H1 (cell line): ENCODE results near the gene TYK2. TPM values are rescaled to one million over a fixed set of nuclear protein-coding genes. Genes with fewer than 3 reads are reported as not detected.

Source experiments
- CTCF ChIA-PET: fragments of 300-600 bp; sonication (Branson Sonifier 250); formaldehyde crosslinking; loops from one replicate; lab custom pipeline; 2021; ENCODE audit not compliant: partially characterized antibody; lab: Charles Lee
- POLR2A ChIA-PET: fragments of 300-600 bp; sonication (Branson Sonifier 250); formaldehyde crosslinking; loops from one replicate; lab custom pipeline; 2021; ENCODE audit warnings: inconsistent platforms; ENCODE audit not compliant: partially characterized antibody; lab: Charles Lee
- DNase-seq, 2 experiments: peaks; one replicate each; pipeline versions ENCODE4 v3.0.0 to v3.0.0-alpha.2; 2010 to 2022; ENCODE audit warnings: low spot score in 2 of 2, low read depth in 1 of 2, mixed read lengths in 1 of 2
- FAIRE-seq: peaks from 2 replicates; lab custom pipeline; 2011; peaks lifted over from hg19 to GRCh38; lab: Jason Lieb, UNC
- H2AFZ ChIP-seq: 2 replicates; pipeline ENCODE4 v1.8.1; 2012; ENCODE audit warnings: low read length, inconsistent platforms
- H2AK5ac ChIP-seq: 2 replicates; pipeline ENCODE4 v1.6.1; 2013; ENCODE audit warnings: low read depth, low read length
- H2BK120ac ChIP-seq: replicated peaks from 2 replicates; pipeline ENCODE3; 2013; ENCODE audit warnings: low read depth, low read length, inconsistent platforms
- H2BK12ac ChIP-seq: 2 replicates; pipeline ENCODE4 v1.6.1; 2013; ENCODE audit warnings: low read depth, low read length
- H2BK15ac ChIP-seq: 2 replicates; pipeline ENCODE4 v1.6.1; 2013; ENCODE audit warnings: low read length
- H2BK20ac ChIP-seq: 2 replicates; pipeline ENCODE4 v1.6.1; 2013; ENCODE audit warnings: low read length
- H2BK5ac ChIP-seq: 2 replicates; pipeline ENCODE4 v1.6.1; 2013; ENCODE audit warnings: low read depth, low read length
- H3K14ac ChIP-seq: 2 replicates; pipeline ENCODE4 v1.6.1; 2013; ENCODE audit warnings: inconsistent platforms; ENCODE audit not compliant: insufficient read length
- H3K18ac ChIP-seq: 2 replicates; pipeline ENCODE4 v1.6.1; 2013; ENCODE audit warnings: low read length; ENCODE audit errors: extremely low read depth
- H3K23ac ChIP-seq: 2 replicates; pipeline ENCODE4 v1.6.1; 2013; ENCODE audit warnings: inconsistent platforms; ENCODE audit not compliant: insufficient read length
- H3K23me2 ChIP-seq: 2 replicates; pipeline ENCODE4 v1.6.1; 2013; ENCODE audit warnings: low read depth, low read length
- H3K27ac ChIP-seq: 2 replicates; pipeline ENCODE4 v1.6.1; 2011; ENCODE audit warnings: low read depth, low read length, inconsistent platforms
- H3K27me3 ChIP-seq, 4 experiments: replicated peaks in 1 of 4; 1 replicate in 1 of 4; 2 replicates in 3 of 4; pipeline versions ENCODE4 v1.6.1 to v1.8.1; 2011 to 2013; ENCODE audit warnings: low read length in 3 of 4, mild to moderate bottlenecking in 3 of 4, inconsistent platforms in 2 of 4, mixed read lengths in 2 of 4, moderate library complexity in 1 of 4; ENCODE audit not compliant: control insufficient read depth in 3 of 4, insufficient read depth in 3 of 4; ENCODE audit errors: extremely low read depth in 1 of 4
- H3K36me3 ChIP-seq, 4 experiments: 2 replicates each; pipeline versions ENCODE4 v1.6.1 to v1.8.1; 2011 to 2013; ENCODE audit warnings: mild to moderate bottlenecking in 4 of 4, low read length in 3 of 4, moderate library complexity in 2 of 4, control low read depth in 1 of 4, inconsistent platforms in 1 of 4; ENCODE audit not compliant: insufficient read depth in 4 of 4, control insufficient read depth in 2 of 4
- H3K4ac ChIP-seq: replicated peaks from 2 replicates; pipeline ENCODE3; 2013; ENCODE audit warnings: low read length, low read depth, mixed read lengths, inconsistent platforms; ENCODE audit not compliant: insufficient read length
- H3K4me1 ChIP-seq, 4 experiments: replicated peaks in 1 of 4; 1 replicate in 1 of 4; 2 replicates in 3 of 4; pipeline versions ENCODE4 v1.6.1 to v1.8.1; 2011 to 2013; ENCODE audit warnings: low read length in 3 of 4, inconsistent platforms in 2 of 4, mixed read lengths in 1 of 4; ENCODE audit not compliant: insufficient read depth in 4 of 4, control insufficient read depth in 3 of 4
- H3K4me2 ChIP-seq, 2 experiments: 2 replicates each; pipeline versions ENCODE4 v1.6.1 to v1.8.1; 2011 to 2013; ENCODE audit warnings: low read depth in 2 of 2, low read length in 2 of 2, control low read depth in 1 of 2, inconsistent platforms in 1 of 2, mild to moderate bottlenecking in 1 of 2; ENCODE audit not compliant: insufficient read depth in 1 of 2
- H3K4me3 ChIP-seq, 4 experiments: fragments of 200-600, 300-600 bp in 1 of 4; sonication (generic), shearing (Covaris generic), sonication (Bioruptor Twin) in 1 of 4; 2 replicates each; pipeline versions ENCODE4 v1.5.1 to v1.8.1; 2011 to 2016; ENCODE audit warnings: low read length in 4 of 4, low read depth in 3 of 4, control low read depth in 2 of 4, inconsistent platforms in 2 of 4, mild to moderate bottlenecking in 2 of 4, mixed read lengths in 1 of 4, moderate library complexity in 1 of 4; ENCODE audit not compliant: insufficient read depth in 2 of 4; ENCODE audit errors: extremely low read depth in 1 of 4
- H3K56ac ChIP-seq: replicated peaks from 2 replicates; pipeline ENCODE3; 2013; ENCODE audit warnings: low read depth, mild to moderate bottlenecking, mixed read lengths, low read length, inconsistent platforms; ENCODE audit not compliant: insufficient read length
- H3K79me1 ChIP-seq: 2 replicates; pipeline ENCODE4 v1.6.1; 2013; ENCODE audit warnings: low read depth, low read length, control low read depth
- H3K79me2 ChIP-seq, 2 experiments: 2 replicates each; pipeline versions ENCODE4 v1.6.1 to v1.8.1; 2012 to 2013; ENCODE audit warnings: low read length in 2 of 2, mild to moderate bottlenecking in 2 of 2, inconsistent platforms in 1 of 2; ENCODE audit not compliant: insufficient read depth in 2 of 2, control insufficient read depth in 1 of 2
- H3K9ac ChIP-seq, 4 experiments: replicated peaks in 1 of 4; 1 replicate in 1 of 4; 2 replicates in 3 of 4; pipeline versions ENCODE4 v1.6.1 to v1.8.1; 2011 to 2013; ENCODE audit warnings: low read depth in 3 of 4, low read length in 3 of 4, control low read depth in 2 of 4, mild to moderate bottlenecking in 2 of 4, moderate library complexity in 2 of 4, inconsistent platforms in 1 of 4; ENCODE audit errors: extremely low read depth in 1 of 4
- H3K9me3 ChIP-seq, 2 experiments: 2 replicates each; pipeline versions ENCODE4 v1.6.1 to v1.8.1; 2012 to 2013; ENCODE audit warnings: mild to moderate bottlenecking in 2 of 2, moderate library complexity in 2 of 2, control low read depth in 1 of 2, inconsistent platforms in 1 of 2, low read depth in 1 of 2, low read length in 1 of 2, mixed read lengths in 1 of 2; ENCODE audit not compliant: insufficient read depth in 2 of 2
- H4K20me1 ChIP-seq, 2 experiments: replicated peaks in 1 of 2; 2 replicates each; pipeline versions ENCODE3 to v1.8.1; 2011 to 2013; ENCODE audit warnings: inconsistent platforms in 2 of 2, low read length in 2 of 2, mild to moderate bottlenecking in 1 of 2; ENCODE audit not compliant: insufficient read depth in 2 of 2, control insufficient read depth in 1 of 2
- H4K5ac ChIP-seq: 2 replicates; pipeline ENCODE4 v1.6.1; 2013; ENCODE audit warnings: low read length, low read depth, mixed read lengths, inconsistent platforms; ENCODE audit not compliant: insufficient read length
- H4K8ac ChIP-seq: 2 replicates; pipeline ENCODE4 v1.8.0; 2013; ENCODE audit warnings: mild to moderate bottlenecking, moderate library complexity, low read length, inconsistent platforms; ENCODE audit not compliant: insufficient read depth; ENCODE audit errors: extremely low read depth
- H4K91ac ChIP-seq: replicated peaks from 2 replicates; pipeline ENCODE3; 2013; ENCODE audit warnings: low read length, mixed read lengths, inconsistent platforms; ENCODE audit not compliant: insufficient read length
- BCL11A ChIP-seq, 2 experiments: IDR thresholded peaks; one replicate each; pipeline ENCODE4 v1.6.1; 2011; ENCODE audit warnings: low read depth in 2 of 2, low read length in 2 of 2, mild to moderate bottlenecking in 2 of 2
- EZH2 ChIP-seq: fragments of 200-600 bp; sonication (generic); IDR thresholded peaks from 2 replicates; pipeline ENCODE4 v1.7.1; 2012; ENCODE audit warnings: low read depth, mild to moderate bottlenecking, moderate library complexity, low read length, inconsistent platforms; ENCODE audit not compliant: severe bottlenecking
- GABPA ChIP-seq: IDR thresholded peaks from 2 replicates; pipeline ENCODE4 v1.6.1; 2011; ENCODE audit warnings: mild to moderate bottlenecking, low read length, moderate library complexity, borderline replicate concordance; ENCODE audit not compliant: insufficient read depth
- GTF2F1 ChIP-seq: IDR thresholded peaks from 2 replicates; pipeline ENCODE4 v1.6.1; 2012; ENCODE audit warnings: low read depth, low read length, improper control_type of control experiment, borderline replicate concordance
- KDM4A ChIP-seq: IDR thresholded peaks from one replicate; pipeline ENCODE4 v1.7.1; 2012; ENCODE audit warnings: low read depth, mild to moderate bottlenecking, moderate library complexity, low read length, inconsistent platforms; ENCODE audit not compliant: severe bottlenecking
- KDM5A ChIP-seq: fragments of 200-600 bp; IDR thresholded peaks from 2 replicates; pipeline ENCODE4 v1.7.1; 2012; ENCODE audit warnings: mild to moderate bottlenecking, low read length, inconsistent platforms, mixed read lengths
- PHF8 ChIP-seq: fragments of 200-600 bp; sonication (generic); conservative IDR thresholded peaks from 2 replicates; pipeline ENCODE4 v1.7.1; 2012; ENCODE audit warnings: low read depth, mild to moderate bottlenecking, inconsistent platforms, low read length, moderate library complexity
- POU5F1 ChIP-seq: IDR thresholded peaks from 2 replicates; pipeline ENCODE4 v1.6.1; 2011; ENCODE audit warnings: low read depth, mild to moderate bottlenecking, low read length, moderate library complexity
- RBBP5 ChIP-seq: IDR thresholded peaks from 2 replicates; pipeline ENCODE4 v1.7.1; 2012; ENCODE audit warnings: low read depth, mild to moderate bottlenecking, inconsistent platforms, low read length, moderate library complexity, borderline replicate concordance
- SAP30 ChIP-seq: fragments of 300-600 bp; sonication (generic); IDR thresholded peaks from 2 replicates; pipeline ENCODE4 v1.7.1; 2012; ENCODE audit warnings: low read length, moderate library complexity, mild to moderate bottlenecking, inconsistent platforms; ENCODE audit not compliant: insufficient read depth, insufficient replicate concordance
- SP2 ChIP-seq: IDR thresholded peaks from 2 replicates; pipeline ENCODE4 v1.6.1; 2012; ENCODE audit warnings: mild to moderate bottlenecking, low read length, inconsistent platforms
- TEAD4 ChIP-seq: IDR thresholded peaks from 2 replicates; pipeline ENCODE4 v1.6.1; 2012; ENCODE audit warnings: low read depth, low read length, inconsistent platforms, mixed read lengths
- WGBS, 2 experiments: shearing (Covaris generic) in 1 of 2; methylation state at CpG; one replicate each; pipeline versions ENCODE4 v1.1.6 to v1.1.7; 2013 to 2015; ENCODE audit warnings: low lambda C conversion rate in 2 of 2, mixed read lengths in 2 of 2, inconsistent platforms in 1 of 2, low coverage in 1 of 2, missing lambda C conversion rate in 1 of 2; ENCODE audit not compliant: insufficient replicate concordance in 2 of 2, insufficient coverage in 1 of 2, insufficient read length in 1 of 2; ENCODE audit errors: extremely low coverage in 1 of 2, missing lambda C conversion rate in 1 of 2; 5-methylcytosine and 5-hydroxymethylcytosine counted together
- polyA plus RNA-seq, 7 experiments: library from polyadenylated mRNA; depleted of rRNA in 3 of 7; stranded (reverse) in 5 of 7; unstranded in 2 of 7; fragments of >200 nt in 5 of 7; fragments of 200-250 nt in 2 of 7; gene quantifications; 1 replicate in 5 of 7; 2 replicates in 1 of 7; 4 replicates in 1 of 7; pipeline versions ENCODE4 v1.2.1 to v1.2.3, GENCODE V29; 2011 to 2013; ENCODE audit warnings: missing spikeins in 2 of 7, mixed read lengths in 2 of 7
- total RNA-seq: library from RNA; stranded (reverse); fragmentation: NEBNext Ultra II Directional; extraction: Animal tissue kit (Norgen Biotek cat#: 25700); gene quantifications from 2 replicates; pipeline ENCODE4 v1.2.1, GENCODE V29; 2021

The TYK2 gene
- total and polyA plus RNA-seq, 2 of the 8 experiments (the other 6 are each of a cell fraction or from before 2014, with no cell fraction given), result 32.1 to 40.8 TPM

DNA sequence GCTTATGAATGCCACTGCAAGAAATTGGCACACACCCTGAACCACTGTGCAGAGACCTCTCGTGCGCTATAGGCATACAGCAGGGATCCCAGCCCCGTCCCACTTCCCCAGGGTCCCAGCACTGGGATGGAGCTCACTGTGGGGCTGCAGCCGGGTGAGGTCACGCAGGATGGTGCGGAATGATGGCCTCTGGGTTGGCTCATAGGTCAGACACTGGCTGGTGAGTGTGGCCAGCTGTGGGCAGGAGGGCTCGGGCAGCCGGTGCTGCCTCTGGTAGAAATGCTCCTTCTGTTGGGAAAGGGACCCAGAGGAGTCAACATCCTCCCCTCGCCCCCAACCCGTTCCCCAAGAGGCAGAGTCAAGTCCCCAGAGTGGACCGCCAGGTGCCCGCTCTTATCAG, 23.9 kb downstream of the TYK2 start:
- Histone ChIP-seq H2AFZ (no peak overlapping the region), H3K4me2 (no peak overlapping the region), H4K20me1 (peaks cover 0 to 1% of the 10 kb centered on the region in 2 experiments), H3K9me3 (no peaks in the 10 kb centered on the region), H2BK15ac (no peak overlapping the region), H3K18ac (no peak overlapping the region), H4K5ac (no peak overlapping the region), H4K91ac (no peak overlapping the region), H2BK120ac (no peak overlapping the region), H2BK12ac (no peak overlapping the region), H3K27ac (no peak overlapping the region), H2BK5ac (no peak overlapping the region), H2AK5ac (no peak overlapping the region), H3K36me3 (peaks cover 0 to 6% (median 0%) of the 10 kb centered on the region in 4 experiments; a peak in 2 of 8 replicates), H4K8ac (no peak overlapping the region), H3K79me1 (no peaks in the 10 kb centered on the region), H3K4me3 (no peak overlapping the region), H3K4me1 (peaks cover 0 to 11% (median 8%) of the 10 kb centered on the region in 4 experiments; a peak in 5 of 7 replicates), H3K14ac (no peak overlapping the region), H2BK20ac (no peak overlapping the region), H3K23me2 (peaks cover 18% of the 10 kb centered on the region), H3K23ac (no peak overlapping the region), H3K56ac (no peak overlapping the region), H3K79me2 (no peaks in the 10 kb centered on the region), H3K27me3 (no peaks in the 10 kb centered on the region), H3K4ac (no peak overlapping the region), H3K9ac (no peak overlapping the region)
- CTCF ChIA-PET, result interaction anchor here (0.8 to 1.6 kb wide), 4 partner anchors 32 to 356 kb away, joined by 3 to 5 read pairs (median 4); no protein-coding TSS in a partner anchor
- POLR2A ChIA-PET, result interaction anchor here (0.9 kb wide), 1 partner anchor 12 kb away, joined by 3 read pairs; no protein-coding TSS in a partner anchor
- TF ChIP-seq BCL11A (IDR thresholded peaks at IDR 0.05; ENCODE audit: low read depth in 2 of 2, low read length in 2 of 2) (no peak), EZH2 (no peak), GABPA (no peak), TEAD4 (no peak), RBBP5 (no peak), GTF2F1 (no peak), SP2 (no peak), PHF8 (no peak), POU5F1 (no peak), SAP30 (no peak), KDM5A (no peak), KDM4A (no peak)
- FAIRE-seq (no peak), DNase-seq (no peak)
- 97% methylated on average over 12 of the region's 12 CpGs; no CpG with 5 or more reads in 1 of the 2 experiments for WGBS, 2 experiments
